Fibroblast of skin of scalp (primary cell): ENCODE data around the gene MGAT3.

Experiments
- DNase-seq: peaks from one replicate; pipeline ENCODE4 v3.0.0-alpha.2; 2013

The MGAT3 gene

GRCh38 chr22:39453765-39454378, 2.9 kb upstream of the MGAT3 start:
- no peak for DNase-seq

GRCh38 chr22:39454385-39454871, 2.4 kb upstream of the MGAT3 start:
- no peak for DNase-seq

GRCh38 chr22:39457198-39457555, 365 bp downstream of the MGAT3 start:
- no peak for DNase-seq

GRCh38 chr22:39457556-39458443, 988 bp downstream of the MGAT3 start:
- no peak for DNase-seq

GRCh38 chr22:39458444-39459083, 1.8 kb downstream of the MGAT3 start:
- DNase-seq = no peak

GRCh38 chr22:39459681-39460080, 2.9 kb downstream of the MGAT3 start:
- DNase-seq = no peak

- DNase-seq = peak; percentile 23
Measured at GRCh38 chr22:39462443-39463221, 5.8 kb downstream of the MGAT3 start.

GRCh38 chr22:39463277-39463676, 6.5 kb downstream of the MGAT3 start:
- no peak for DNase-seq

- no peak for DNase-seq
Measured at GRCh38 chr22:39463931-39464390, 7.1 kb downstream of the MGAT3 start.

GRCh38 chr22:39466228-39467006, 9.6 kb downstream of the MGAT3 start:
- no peak for DNase-seq

- no peak for DNase-seq
Measured at GRCh38 chr22:39467390-39467895, 10.6 kb downstream of the MGAT3 start.

- no peak for DNase-seq
Measured at GRCh38 chr22:39468487-39469325, 11.9 kb downstream of the MGAT3 start.

- DNase-seq = no peak
Measured at GRCh38 chr22:39469326-39469680, 12.5 kb downstream of the MGAT3 start.

GRCh38 chr22:39469681-39470450, 13.1 kb downstream of the MGAT3 start:
- DNase-seq = no peak

- no peak for DNase-seq
Measured at GRCh38 chr22:39470451-39471291, 13.9 kb downstream of the MGAT3 start.

GRCh38 chr22:39471381-39472141, 14.7 kb downstream of the MGAT3 start:
- DNase-seq = peak; percentile 84

- no peak for DNase-seq
Measured at GRCh38 chr22:39472570-39473556, 16.1 kb downstream of the MGAT3 start.
